Activated naive CD8-positive, alpha-beta T cell treated with anti-CD3 and anti-CD28 coated beads for 36 hours (primary cell): Measurements from ENCODE around the gene TMOD1. TPM values are rescaled to one million over a fixed set of nuclear protein-coding genes. Genes with fewer than 3 reads are reported as not detected.
"Not testable (repeated sequence)": the region's sequence is repeated elsewhere in the genome, so short reads cannot be mapped to it uniquely, and the experiment has no call there.

Experiments
- DNase-seq: peaks from one replicate; pipeline ENCODE4 v3.0.0; 2021
- H3K27ac Mint-ChIP-seq: one replicate; pipeline ENCODE4 v1.8.0; 2022; ENCODE audit warnings: mild to moderate bottlenecking, moderate library complexity, mixed read lengths
- H3K27me3 Mint-ChIP-seq: one replicate; pipeline ENCODE4 v1.8.0; 2022; ENCODE audit warnings: mild to moderate bottlenecking, mixed read lengths
- H3K36me3 Mint-ChIP-seq: one replicate; pipeline ENCODE4 v1.8.0; 2021; ENCODE audit warnings: mild to moderate bottlenecking, mixed read lengths
- H3K4me1 Mint-ChIP-seq: one replicate; pipeline ENCODE4 v1.8.0; 2021; ENCODE audit warnings: mixed read lengths
- H3K4me3 Mint-ChIP-seq: one replicate; pipeline ENCODE4 v1.8.0; 2022; ENCODE audit warnings: mild to moderate bottlenecking, moderate library complexity, mixed read lengths
- H3K9me3 Mint-ChIP-seq: one replicate; pipeline ENCODE4 v1.8.0; 2022; ENCODE audit warnings: mixed read lengths
- total RNA-seq, 2 experiments: library from RNA; stranded (reverse); gene quantifications; one replicate each; pipeline ENCODE4 v1.2.3, GENCODE V29; 2021

TMOD1 gene
- total RNA-seq, 2 experiments from 2014 or later = 1.2 to 1.5 TPM

- Mint-ChIP-seq H3K4me1 (no peaks in the 10 kb centered on the region), H3K27ac (no peak overlapping the region), H3K36me3 (peaks cover 39% of the 10 kb centered on the region), H3K27me3 (no peaks in the 10 kb centered on the region), H3K9me3 (peaks cover 4% of the 10 kb centered on the region), H3K4me3 (no peak overlapping the region)
- no peak for DNase-seq
These were observed 17.3 kb upstream of the TMOD1 start for GRCh38 chr9:97484134-97484533.

GRCh38 chr9:97487107-97487506, 14.4 kb upstream of the TMOD1 start:
- Mint-ChIP-seq H3K4me1 (peaks cover 1% of the 10 kb centered on the region), H3K27me3 (no peaks in the 10 kb centered on the region), H3K4me3 (no peak overlapping the region), H3K27ac (no peak overlapping the region), H3K36me3 (peaks cover 41% of the 10 kb centered on the region), H3K9me3 (peaks cover 4% of the 10 kb centered on the region)
- no peak for DNase-seq

- no peak for DNase-seq
- no peak overlapping the region for H3K27ac Mint-ChIP-seq
- H3K4me3 Mint-ChIP-seq = no peak overlapping the region
- H3K4me1 Mint-ChIP-seq = peaks cover 1% of the 10 kb centered on the region
- H3K27me3 Mint-ChIP-seq = no peaks in the 10 kb centered on the region
- peaks cover 37% of the 10 kb centered on the region for H3K36me3 Mint-ChIP-seq
- peaks cover 4% of the 10 kb centered on the region for H3K9me3 Mint-ChIP-seq
These were observed 13.6 kb upstream of the TMOD1 start for GRCh38 chr9:97487861-97488260.

GRCh38 chr9:97491216-97491999, 10.1 kb upstream of the TMOD1 start:
- peaks cover 38% of the 10 kb centered on the region for H3K36me3 Mint-ChIP-seq
- no peak for DNase-seq
- no peak overlapping the region for H3K4me3 Mint-ChIP-seq
- no peaks in the 10 kb centered on the region for H3K27me3 Mint-ChIP-seq
- H3K9me3 Mint-ChIP-seq = peaks cover 4% of the 10 kb centered on the region
- H3K27ac Mint-ChIP-seq = no peak overlapping the region
- H3K4me1 Mint-ChIP-seq = peaks cover 1% of the 10 kb centered on the region

GRCh38 chr9:97497558-97498375, 3.7 kb upstream of the TMOD1 start:
- DNase-seq, H3K27ac Mint-ChIP-seq, H3K4me1 Mint-ChIP-seq, H3K4me3 Mint-ChIP-seq, H3K9me3 Mint-ChIP-seq: not testable (repeated sequence)
- peaks cover 15% of the 10 kb centered on the region for H3K36me3 Mint-ChIP-seq
- H3K27me3 Mint-ChIP-seq = peaks cover 35% of the 10 kb centered on the region

- DNase-seq, H3K27ac Mint-ChIP-seq, H3K9me3 Mint-ChIP-seq, H3K4me3 Mint-ChIP-seq: not testable (repeated sequence)
- peaks cover 46% of the 10 kb centered on the region for H3K27me3 Mint-ChIP-seq
- H3K4me1 Mint-ChIP-seq = peaks cover 10% of the 10 kb centered on the region
- peaks cover 15% of the 10 kb centered on the region for H3K36me3 Mint-ChIP-seq
These were observed 2.6 kb upstream of the TMOD1 start for GRCh38 chr9:97498846-97499245.

GRCh38 chr9:97500263-97500662, 1.2 kb upstream of the TMOD1 start:
- H3K4me1 Mint-ChIP-seq = peaks cover 10% of the 10 kb centered on the region
- peaks cover 15% of the 10 kb centered on the region for H3K36me3 Mint-ChIP-seq
- DNase-seq = no peak
- peaks cover 59% of the 10 kb centered on the region for H3K27me3 Mint-ChIP-seq
- peaks cover 2% of the 10 kb centered on the region for H3K9me3 Mint-ChIP-seq
- no peak overlapping the region for H3K4me3 Mint-ChIP-seq
- H3K27ac Mint-ChIP-seq = no peak overlapping the region

GRCh38 chr9:97500765-97501176, 695 bp upstream of the TMOD1 start:
- H3K27me3 Mint-ChIP-seq = peaks cover 59% of the 10 kb centered on the region
- H3K4me3 Mint-ChIP-seq = peak overlapping the region; percentile 64
- peaks cover 12% of the 10 kb centered on the region for H3K36me3 Mint-ChIP-seq
- H3K9me3 Mint-ChIP-seq = peaks cover 2% of the 10 kb centered on the region
- no peak overlapping the region for H3K27ac Mint-ChIP-seq
- DNase-seq = no peak
- peaks cover 10% of the 10 kb centered on the region for H3K4me1 Mint-ChIP-seq

- H3K27ac Mint-ChIP-seq = no peak overlapping the region
- H3K4me3 Mint-ChIP-seq = no peak overlapping the region
- H3K4me1 Mint-ChIP-seq = peaks cover 10% of the 10 kb centered on the region
- DNase-seq = no peak
- H3K27me3 Mint-ChIP-seq = peaks cover 59% of the 10 kb centered on the region
- peaks cover 2% of the 10 kb centered on the region for H3K9me3 Mint-ChIP-seq
- peaks cover 3% of the 10 kb centered on the region for H3K36me3 Mint-ChIP-seq
These were observed 431 bp downstream of the TMOD1 start for GRCh38 chr9:97501972-97502221.

- DNase-seq = peak; percentile 5
- H3K27me3 Mint-ChIP-seq = peaks cover 59% of the 10 kb centered on the region
- no peak overlapping the region for H3K27ac Mint-ChIP-seq
- H3K4me3 Mint-ChIP-seq = peak overlapping the region; percentile 56
- H3K9me3 Mint-ChIP-seq = peaks cover 2% of the 10 kb centered on the region
- peaks cover 10% of the 10 kb centered on the region for H3K4me1 Mint-ChIP-seq
- H3K36me3 Mint-ChIP-seq = no peaks in the 10 kb centered on the region
These were observed 937 bp downstream of the TMOD1 start for GRCh38 chr9:97502222-97502983.

- Mint-ChIP-seq H3K36me3 (no peaks in the 10 kb centered on the region), H3K4me3 (peak overlapping the region; percentile 3), H3K27me3 (peaks cover 59% of the 10 kb centered on the region), H3K27ac (no peak overlapping the region), H3K9me3 (peaks cover 2% of the 10 kb centered on the region), H3K4me1 (peaks cover 10% of the 10 kb centered on the region)
- no peak for DNase-seq
These were observed 1.8 kb downstream of the TMOD1 start for GRCh38 chr9:97502984-97503861.

GRCh38 chr9:97503862-97504210, 2.4 kb downstream of the TMOD1 start:
- H3K27ac Mint-ChIP-seq = no peak overlapping the region
- no peak for DNase-seq
- H3K27me3 Mint-ChIP-seq = peaks cover 55% of the 10 kb centered on the region
- no peaks in the 10 kb centered on the region for H3K9me3 Mint-ChIP-seq
- H3K36me3 Mint-ChIP-seq = no peaks in the 10 kb centered on the region
- H3K4me3 Mint-ChIP-seq = no peak overlapping the region
- H3K4me1 Mint-ChIP-seq = peaks cover 10% of the 10 kb centered on the region

GRCh38 chr9:97504381-97505216, 3.1 kb downstream of the TMOD1 start:
- Mint-ChIP-seq H3K27ac (no peak overlapping the region), H3K4me3 (no peak overlapping the region), H3K36me3 (no peaks in the 10 kb centered on the region), H3K9me3 (no peaks in the 10 kb centered on the region), H3K4me1 (peaks cover 10% of the 10 kb centered on the region), H3K27me3 (peaks cover 47% of the 10 kb centered on the region)
- DNase-seq = no peak

GRCh38 chr9:97505845-97506244, 4.4 kb downstream of the TMOD1 start:
- H3K4me1 Mint-ChIP-seq = peaks cover 13% of the 10 kb centered on the region
- H3K9me3 Mint-ChIP-seq = no peaks in the 10 kb centered on the region
- H3K36me3 Mint-ChIP-seq = no peaks in the 10 kb centered on the region
- no peak for DNase-seq
- no peak overlapping the region for H3K4me3 Mint-ChIP-seq
- H3K27me3 Mint-ChIP-seq = peaks cover 35% of the 10 kb centered on the region
- H3K27ac Mint-ChIP-seq = no peak overlapping the region
